Esophagus squamous epithelium (tissue), 5 donors: ENCODE results near the gene CASP6. TPM values are rescaled to one million over a fixed set of nuclear protein-coding genes. Genes with fewer than 3 reads are reported as not detected.
A peak's percentile ranks its signal among the peaks of the same experiment; 100 is the strongest.

Experiments used
- DNase-seq: peaks from one replicate; lab custom pipeline; 2025; lab: John Stamatoyannopoulos, UW
- H3K27ac ChIP-seq, 4 donors: fragments of 200-600 bp; sonication (generic); one replicate each; pipeline ENCODE4 v1.5.1; 2016 to 2019; ENCODE audit warnings: mild to moderate bottlenecking in 1 of 4
- H3K27me3 ChIP-seq, 4 donors: fragments of 200-600 bp; sonication (generic); 1 replicate in 3 of 4; 2 replicates in 1 of 4; pipeline versions ENCODE4 v1.5.1 to v1.6.0; 2017 to 2021; ENCODE audit warnings: antibody characterized with exemption in 1 of 4
- H3K36me3 ChIP-seq, 3 donors: fragments of 200-600 bp; sonication (generic); one replicate each; pipeline ENCODE4 v1.5.1; 2016 to 2019
- H3K4me1 ChIP-seq, 3 donors: fragments of 200-600 bp; sonication (generic); one replicate each; pipeline ENCODE4 v1.5.1; 2017 to 2019
- H3K4me3 ChIP-seq, 4 donors: fragments of 200-600 bp; sonication (generic); 1 replicate in 3 of 4; 2 replicates in 1 of 4; pipeline ENCODE4 v1.5.1; 2016 to 2019; ENCODE audit warnings: mild to moderate bottlenecking in 2 of 4, moderate library complexity in 1 of 4
- H3K9me3 ChIP-seq, 3 donors: fragments of 200-600 bp; sonication (generic); one replicate each; pipeline ENCODE4 v1.5.1; 2016 to 2019
- CTCF ChIP-seq, 6 experiments: fragments of 450-650 bp in 4 of 6; fragments of 200-600 bp in 2 of 6; sonication (generic) in 2 of 6; IDR thresholded peaks; one replicate each; pipeline ENCODE4 v1.5.1; 2016 to 2019; ENCODE audit warnings: antibody characterized with exemption in 6 of 6, mild to moderate bottlenecking in 4 of 6, moderate library complexity in 4 of 6
- POLR2A ChIP-seq, 4 donors: fragments of 450-650 bp; IDR thresholded peaks; one replicate each; pipeline ENCODE4 v1.6.1; 2017; ENCODE audit warnings: antibody characterized with exemption in 4 of 4, mild to moderate bottlenecking in 4 of 4, moderate library complexity in 3 of 4
- WGBS, 2 donors: methylation state at CpG; one replicate each; pipeline ENCODE4 v1.1.5; 2018; 5-methylcytosine and 5-hydroxymethylcytosine counted together
- intact Hi-C: fragments of 100-400 bp; cut with DNase I; formaldehyde crosslinking; loops from one replicate; pipeline ENCODE4 v1.15.0; 2022
- total RNA-seq, 4 donors: library from RNA; depleted of rRNA; stranded (reverse); fragments of >200 nt; gene quantifications; one replicate each; pipeline ENCODE4 v1.1.0, GENCODE V29; 2016
- donor health status: DM: yes; HTN: yes; CAD: no.

Gene CASP6
- total RNA-seq, 4 donors from 2014 or later, result 7.0 to 21.9 (median 15.4) TPM

GRCh38 chr4:109729117-109729717 lies 26.0 kb upstream of the CASP6 start:
- TF ChIP-seq CTCF (IDR thresholded peaks at IDR 0.05) (no peak), POLR2A (IDR thresholded peaks at IDR 0.05) (no peak)
- peak overlapping the region; percentile 88 to 91 (median 89) for H3K27ac ChIP-seq
- DNase-seq, result no peak
- 3% methylated on average over 17 to 21 of the region's 25 CpGs for WGBS, 2 donors
- H3K4me3 ChIP-seq, result peak overlapping the region; percentile 78 to 94 (median 83)
- H3K36me3 ChIP-seq, result no peaks in the 10 kb centered on the region
- H3K4me1 ChIP-seq, result peaks cover 3 to 31% (median 5%) of the 10 kb centered on the region in 3 donors
- H3K9me3 ChIP-seq, result no peaks in the 10 kb centered on the region
- no peaks in the 10 kb centered on the region for H3K27me3 ChIP-seq
- intact Hi-C loops, result loop anchor here (5.0 to 10.0 kb wide), 2 partner anchors 88 to 294 kb away; partner anchors contain the start of genes GAR1 and SEC24B

GRCh38 chr4:109728385-109728784 lies 25.1 kb upstream of the CASP6 start:
- Histone ChIP-seq H3K4me3 (peak overlapping the region; percentile 78 to 94 (median 83)), H3K27me3 (no peaks in the 10 kb centered on the region), H3K27ac (peak overlapping the region in 3 of 4 donors; percentile 88 to 91 (median 88)), H3K9me3 (no peaks in the 10 kb centered on the region), H3K4me1 (peaks cover 3 to 31% (median 5%) of the 10 kb centered on the region in 3 donors), H3K36me3 (no peaks in the 10 kb centered on the region)
- 43 to 50% methylated on average over 6 of the region's 6 CpGs for WGBS, 2 donors
- DNase-seq, result no peak
- TF ChIP-seq CTCF (IDR thresholded peaks at IDR 0.05) (no peak), POLR2A (IDR thresholded peaks at IDR 0.05) (no peak)
- intact Hi-C loops, result loop anchor here (5.0 to 10.0 kb wide), 2 partner anchors 89 to 294 kb away; partner anchors contain the start of genes GAR1 and SEC24B

GRCh38 chr4:109723110-109723509 lies 19.9 kb upstream of the CASP6 start:
- H3K4me3 ChIP-seq, result no peak overlapping the region
- DNase-seq, result no peak
- intact Hi-C loops, result loop anchor here (10.0 kb wide), 1 partner anchor 288 kb away; the partner anchor contains the start of gene SEC24B
- TF ChIP-seq CTCF (IDR thresholded peaks at IDR 0.05), result no peak
- no peak for TF ChIP-seq POLR2A (IDR thresholded peaks at IDR 0.05)
- H3K4me1 ChIP-seq, result peaks cover 0 to 10% (median 2%) of the 10 kb centered on the region in 3 donors
- no peak overlapping the region for H3K27ac ChIP-seq
- H3K9me3 ChIP-seq, result no peaks in the 10 kb centered on the region
- H3K36me3 ChIP-seq, result peaks cover 0 to 8% (median 0%) of the 10 kb centered on the region in 3 donors
- WGBS, 2 donors, result 82 to 84% methylated on average over 2 of the region's 2 CpGs
- H3K27me3 ChIP-seq, result no peaks in the 10 kb centered on the region

- no peak for DNase-seq
- no peaks in the 10 kb centered on the region for H3K9me3 ChIP-seq
- peaks cover 0 to 10% (median 0%) of the 10 kb centered on the region in 3 donors for H3K36me3 ChIP-seq
- H3K4me1 ChIP-seq, result peaks cover 0 to 3% (median 0%) of the 10 kb centered on the region in 3 donors
- no peak for TF ChIP-seq POLR2A (IDR thresholded peaks at IDR 0.05)
- no peak for TF ChIP-seq CTCF (IDR thresholded peaks at IDR 0.05)
- no peak overlapping the region for H3K4me3 ChIP-seq
- H3K27ac ChIP-seq, result no peak overlapping the region
- intact Hi-C loops, result loop anchor here (10.0 kb wide), 1 partner anchor 288 kb away; the partner anchor contains the start of gene SEC24B
- H3K27me3 ChIP-seq, result no peaks in the 10 kb centered on the region
Observed at GRCh38 chr4:109722357-109722756, 19.1 kb upstream of the CASP6 start.

- DNase-seq, result no peak
- 83 to 91% methylated on average over 7 of the region's 7 CpGs for WGBS, 2 donors
- Histone ChIP-seq H3K27ac (no peak overlapping the region), H3K36me3 (peaks cover 0 to 23% (median 0%) of the 10 kb centered on the region in 3 donors), H3K9me3 (no peaks in the 10 kb centered on the region), H3K27me3 (no peaks in the 10 kb centered on the region), H3K4me3 (no peak overlapping the region), H3K4me1 (no peaks in the 10 kb centered on the region)
- intact Hi-C loops, result loop anchor here (10.0 kb wide), 1 partner anchor 286 kb away; the partner anchor contains the start of gene SEC24B
- TF ChIP-seq CTCF (IDR thresholded peaks at IDR 0.05), result no peak
- TF ChIP-seq POLR2A (IDR thresholded peaks at IDR 0.05), result no peak
Observed at GRCh38 chr4:109721033-109721432, 17.8 kb upstream of the CASP6 start.
